ENCODE results near the gene RFC2.
"Not testable (repeated sequence)": the region's sequence is repeated elsewhere in the genome, so short reads cannot be mapped to it uniquely, and the experiment has no call there.

RFC2 gene

GRCh38 chr7:74252893-74253292, 1.3 kb downstream of the RFC2 start:
- no peak for DNase-seq (ENCODE audit: low read depth in 1 of 2, low spot score in 1 of 2)

- DNase-seq (ENCODE audit: low read depth in 1 of 2, low spot score in 1 of 2) = not testable (repeated sequence)
These were observed 5.1 kb downstream of the RFC2 start for GRCh38 chr7:74249058-74249457.

DNA sequence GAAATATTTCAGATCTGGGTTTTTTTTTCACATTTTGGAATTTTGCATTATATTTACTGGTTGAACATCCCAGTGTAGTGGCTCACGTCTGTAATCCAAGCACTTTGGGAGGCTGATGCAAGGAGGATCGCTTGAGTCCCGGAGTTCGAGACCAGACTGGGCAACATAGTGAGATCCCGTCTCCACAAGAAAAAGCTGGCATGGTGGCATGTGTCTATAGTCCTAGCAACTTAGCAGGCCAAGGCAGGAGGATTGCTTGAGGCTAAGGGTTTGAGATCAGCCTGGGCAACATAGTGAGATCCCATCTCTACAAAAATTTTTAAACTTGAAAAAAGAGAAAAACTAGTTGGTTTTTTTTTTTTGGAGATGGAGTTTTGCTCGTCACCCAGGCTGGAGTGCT, 6.0 kb downstream of the RFC2 start:
- DNase-seq (ENCODE audit: low read depth in 1 of 2, low spot score in 1 of 2) = no peak

GRCh38 chr7:74246497-74246896, 7.7 kb downstream of the RFC2 start:
- DNase-seq (ENCODE audit: low read depth in 1 of 2, low spot score in 1 of 2) = no peak

GRCh38 chr7:74242122-74242443, 12.1 kb downstream of the RFC2 start:
- no peak for DNase-seq (ENCODE audit: low read depth in 1 of 2, low spot score in 1 of 2)

GRCh38 chr7:74240482-74240881, 13.7 kb downstream of the RFC2 start:
- no peak for DNase-seq (ENCODE audit: low read depth in 1 of 2, low spot score in 1 of 2)

DNA sequence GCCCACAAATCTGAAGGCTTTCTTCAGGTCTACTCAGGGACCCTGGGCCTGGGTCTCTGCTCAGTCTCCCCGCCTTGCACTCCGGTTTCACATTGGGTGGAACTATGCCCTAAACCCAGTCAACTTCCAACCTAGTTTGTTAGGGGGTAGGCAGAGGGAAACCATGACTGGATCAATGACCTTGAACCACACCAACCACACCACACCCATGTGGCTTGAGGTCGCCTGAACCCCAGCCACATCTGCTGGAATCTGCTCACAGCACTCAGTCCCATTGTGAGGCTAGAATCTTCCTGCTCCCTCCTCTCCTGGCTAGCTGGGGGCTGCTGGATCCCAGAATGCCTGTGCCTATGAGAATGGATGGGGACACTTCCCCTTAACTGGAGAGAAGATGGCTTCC, 17.9 kb downstream of the RFC2 start:
- no peak for DNase-seq (ENCODE audit: low read depth in 1 of 2, low spot score in 1 of 2)

DNA sequence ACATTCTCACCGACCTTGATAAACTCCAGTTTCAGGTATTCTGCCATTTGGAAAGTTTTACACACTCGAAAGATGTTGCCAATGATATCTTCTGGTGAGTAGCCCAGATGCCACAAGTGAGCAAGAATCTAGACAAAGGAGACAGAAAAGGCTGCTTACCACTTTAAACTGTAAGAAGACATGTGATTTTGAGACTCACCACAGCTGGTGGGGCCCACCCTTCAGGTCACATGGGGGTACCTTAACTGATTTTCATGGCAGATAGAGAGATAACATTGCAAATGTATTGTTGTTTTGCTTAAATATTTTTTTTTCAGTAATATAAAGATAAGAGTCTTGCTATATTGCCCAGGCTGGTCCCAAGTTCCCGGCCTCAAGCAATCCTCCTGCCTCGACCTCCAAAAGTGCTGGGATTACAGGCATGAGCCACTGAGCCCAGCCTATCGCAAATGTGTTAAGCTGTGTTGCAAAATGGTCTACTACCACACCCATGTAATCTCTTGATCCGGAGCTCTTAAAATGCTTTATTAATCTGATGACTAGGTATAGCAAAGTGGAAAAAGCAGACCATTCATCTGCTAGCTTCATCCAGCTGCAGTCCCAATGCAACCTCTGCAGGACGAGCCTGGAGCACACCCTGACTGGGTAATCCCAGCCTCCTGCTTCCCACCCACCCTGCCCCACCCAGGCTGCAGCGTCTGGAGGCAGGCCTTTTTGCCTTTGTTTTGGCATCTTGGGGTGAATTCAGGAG, 18.5 kb downstream of the RFC2 start:
- DNase-seq (ENCODE audit: low read depth in 1 of 2, low spot score in 1 of 2) = no peak

DNA sequence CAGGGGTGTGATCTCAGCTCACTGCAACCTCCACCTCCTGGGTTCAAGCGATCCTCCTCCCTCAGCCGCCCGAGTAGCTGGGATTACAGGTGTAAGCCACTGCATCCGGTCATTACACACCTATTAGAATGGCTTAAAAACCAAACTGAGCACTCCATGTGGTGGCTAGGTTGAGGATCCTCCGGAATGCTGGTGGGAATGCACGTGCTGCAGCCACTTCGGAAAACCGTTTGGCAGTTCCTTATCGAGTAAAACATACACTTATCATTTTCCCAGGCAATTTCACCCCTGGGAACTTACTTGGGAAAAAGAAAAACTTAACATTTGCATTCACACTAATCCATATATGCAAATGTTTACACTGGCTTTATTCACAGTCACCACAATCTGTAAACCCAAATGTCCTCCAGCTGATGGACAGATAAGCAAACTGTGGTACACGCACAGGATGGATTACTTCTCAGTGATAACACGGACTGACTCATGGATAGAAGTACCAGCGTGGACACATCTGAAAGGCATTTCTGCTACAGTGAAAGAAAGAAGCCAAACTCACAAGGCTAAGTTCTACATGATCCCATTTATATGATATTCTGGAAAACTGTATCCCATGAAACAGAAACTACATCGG, 20.4 kb downstream of the RFC2 start:
- no peak for DNase-seq (ENCODE audit: low read depth in 1 of 2, low spot score in 1 of 2)

DNA sequence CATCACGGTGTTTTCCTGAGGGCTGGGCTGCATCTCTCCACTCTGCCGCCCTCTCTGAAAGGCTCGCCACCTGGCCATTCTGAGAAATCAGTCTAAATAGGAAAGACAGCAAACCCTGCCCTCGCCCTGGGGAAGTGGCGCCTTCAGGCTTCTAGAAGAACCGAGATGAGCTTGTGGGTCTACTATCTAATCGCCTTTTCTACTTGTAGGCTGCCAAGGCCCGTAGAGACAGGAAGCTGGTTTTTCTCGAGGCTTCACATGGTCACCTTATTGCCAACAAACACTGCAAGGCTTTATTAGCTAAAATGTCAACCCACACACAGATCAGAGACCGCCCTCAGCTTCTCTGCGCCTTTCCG, 23.0 kb downstream of the RFC2 start:
- DNase-seq (ENCODE audit: low read depth in 1 of 2, low spot score in 1 of 2) = no peak

DNA sequence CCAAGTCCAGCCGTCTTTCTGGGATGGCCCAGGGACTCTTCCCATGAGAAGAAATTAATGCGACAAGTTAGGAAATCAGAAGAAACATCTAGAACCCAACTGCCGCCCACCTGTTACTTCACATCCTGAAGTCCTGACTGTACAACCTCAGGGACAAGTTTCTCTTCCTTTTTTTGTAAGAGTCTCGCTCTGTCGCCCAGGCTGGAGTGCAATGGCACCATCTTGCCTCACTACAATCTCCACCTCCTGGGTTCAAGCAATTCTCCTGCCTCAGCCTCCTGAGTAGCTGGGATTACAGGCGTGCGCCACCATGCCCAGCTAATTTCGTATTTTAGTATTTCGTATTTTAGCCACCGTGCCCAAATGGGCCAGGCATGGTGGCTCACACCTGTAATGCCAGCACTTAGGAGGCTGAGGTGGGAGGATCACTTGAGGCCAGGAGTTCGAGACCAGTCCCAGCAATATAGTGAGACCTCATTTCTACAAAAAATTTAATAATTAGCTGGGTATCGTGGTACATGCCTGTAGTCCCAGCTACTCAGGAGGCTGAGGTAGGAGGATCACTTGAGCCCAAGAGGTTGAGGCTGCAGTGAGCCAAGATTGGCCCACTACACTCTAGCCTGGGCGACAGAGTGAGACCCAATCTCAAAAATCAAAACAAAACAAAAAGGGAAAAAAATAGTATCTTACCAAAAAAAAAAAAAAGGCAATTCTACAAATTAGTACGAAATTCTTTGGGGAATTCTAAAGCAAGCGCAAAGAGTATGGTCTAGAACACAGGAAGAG, 23.6 kb downstream of the RFC2 start:
- no peak for DNase-seq (ENCODE audit: low read depth in 1 of 2, low spot score in 1 of 2)

DNA sequence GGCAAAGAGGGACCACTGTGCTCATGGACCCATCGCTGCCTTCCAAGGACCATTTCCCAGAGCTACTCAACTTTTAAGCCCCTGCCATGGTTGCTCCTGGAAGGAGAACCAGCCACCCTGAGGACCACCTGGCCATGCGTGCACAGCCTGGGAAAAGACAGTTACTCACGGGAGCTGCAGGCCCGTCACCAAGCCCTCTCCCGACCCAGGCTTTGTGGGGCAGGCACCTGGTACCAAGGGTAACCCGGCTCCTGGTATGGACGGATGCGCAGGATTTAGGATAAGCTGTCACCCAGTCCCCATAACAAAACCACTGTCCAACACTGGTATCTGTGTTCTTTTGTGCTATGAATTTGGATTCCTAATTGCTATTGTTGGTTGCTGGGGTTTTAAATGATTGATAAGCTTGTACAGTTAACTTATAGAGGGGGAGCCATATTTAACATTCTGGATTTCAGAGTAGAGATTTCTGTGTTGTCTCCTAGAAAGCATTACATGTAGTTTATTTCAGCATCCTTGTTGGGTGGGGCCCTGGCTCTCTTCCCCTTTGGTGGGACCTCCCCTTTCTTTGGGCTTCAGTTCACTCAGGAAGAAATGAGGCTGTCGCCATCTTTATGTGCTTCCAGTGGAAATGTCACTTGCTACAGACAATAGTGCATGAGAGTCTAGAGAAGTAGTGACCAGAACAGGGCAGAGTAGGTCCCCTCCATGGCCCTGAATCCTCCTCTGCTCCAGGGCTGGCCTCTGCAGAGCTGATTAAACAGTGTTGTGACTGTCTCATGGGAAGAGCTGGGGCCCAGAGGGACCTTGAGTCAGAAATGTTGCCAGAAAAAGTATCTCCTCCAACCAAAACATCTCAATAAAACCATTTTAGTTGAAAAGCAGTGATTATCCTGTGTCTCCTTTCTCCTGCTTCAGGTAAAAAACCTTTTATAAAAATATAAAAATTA, 25.0 kb downstream of the RFC2 start:
- DNase-seq (ENCODE audit: low read depth in 1 of 2, low spot score in 1 of 2) = no peak

- DNase-seq (ENCODE audit: low read depth in 1 of 2, low spot score in 1 of 2) = no peak
These were observed 27.6 kb downstream of the RFC2 start for GRCh38 chr7:74226633-74227032.

DNA sequence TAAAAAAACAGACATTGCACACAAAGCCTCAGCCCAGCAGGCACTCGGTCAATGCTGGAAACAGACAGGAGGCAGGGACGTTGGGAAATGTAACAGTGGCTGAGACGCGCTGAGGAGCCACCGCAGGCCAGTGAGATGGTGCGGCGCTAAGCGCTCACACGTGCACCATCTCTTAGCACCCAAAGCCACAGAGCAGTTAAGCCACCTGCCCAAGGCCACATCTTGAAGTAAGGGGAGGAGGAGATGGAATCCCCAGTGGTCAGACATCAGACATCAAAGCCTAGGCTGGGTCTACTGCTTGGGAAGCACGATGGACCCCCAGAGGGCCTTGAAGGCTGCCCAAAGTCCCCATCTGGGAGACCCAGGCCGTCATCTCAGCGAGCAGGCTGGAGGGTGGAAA, 28.8 kb downstream of the RFC2 start:
- no peak for DNase-seq (ENCODE audit: low read depth in 1 of 2, low spot score in 1 of 2)

GRCh38 chr7:74224907-74225306, 29.3 kb downstream of the RFC2 start:
- DNase-seq (ENCODE audit: low read depth in 1 of 2, low spot score in 1 of 2) = not testable (repeated sequence)

GRCh38 chr7:74224511-74224832, 29.7 kb downstream of the RFC2 start:
- no peak for DNase-seq (ENCODE audit: low read depth in 1 of 2, low spot score in 1 of 2)

DNA sequence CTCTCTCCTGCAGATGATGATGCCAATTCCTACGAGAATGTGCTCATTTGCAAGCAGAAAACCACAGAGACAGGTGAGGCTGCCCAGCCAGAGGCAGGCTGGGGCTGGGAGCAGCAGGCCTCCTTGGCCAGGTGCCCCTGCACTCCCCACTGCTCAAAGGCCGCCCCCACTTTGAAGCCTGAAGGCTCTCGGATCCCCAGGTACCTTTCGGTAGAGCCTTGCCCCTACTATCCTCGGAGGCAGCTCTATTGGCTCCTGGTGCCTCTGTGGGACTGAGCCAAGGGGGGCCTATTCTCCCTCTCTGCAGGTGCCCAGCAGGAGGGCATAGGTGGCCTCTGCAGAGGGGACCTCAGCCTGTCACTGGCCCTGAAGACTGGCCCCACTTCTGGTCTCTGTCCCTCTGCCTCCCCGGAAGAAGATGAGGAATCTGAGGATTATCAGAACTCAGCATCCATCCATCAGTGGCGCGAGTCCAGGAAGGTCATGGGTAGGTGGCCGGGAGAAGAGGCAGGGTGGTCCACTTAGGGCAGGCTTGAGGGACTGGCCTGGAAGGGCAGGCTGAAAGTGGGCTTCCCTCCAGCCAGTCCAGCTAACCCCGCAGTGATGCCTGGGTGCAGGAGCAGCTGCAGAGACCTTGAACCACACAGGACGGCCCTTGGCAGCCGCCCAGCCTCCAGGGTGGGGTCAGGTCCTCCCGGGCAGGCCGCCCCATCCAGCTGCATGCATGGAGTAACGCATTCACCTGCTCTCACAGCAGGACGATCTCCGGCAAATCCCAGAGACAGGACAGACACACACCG, 30.3 kb downstream of the RFC2 start:
- no peak for DNase-seq (ENCODE audit: low read depth in 1 of 2, low spot score in 1 of 2)

GRCh38 chr7:74222851-74223710, 31.1 kb downstream of the RFC2 start:
- DNase-seq (ENCODE audit: low read depth in 1 of 2, low spot score in 1 of 2) = no peak

DNA sequence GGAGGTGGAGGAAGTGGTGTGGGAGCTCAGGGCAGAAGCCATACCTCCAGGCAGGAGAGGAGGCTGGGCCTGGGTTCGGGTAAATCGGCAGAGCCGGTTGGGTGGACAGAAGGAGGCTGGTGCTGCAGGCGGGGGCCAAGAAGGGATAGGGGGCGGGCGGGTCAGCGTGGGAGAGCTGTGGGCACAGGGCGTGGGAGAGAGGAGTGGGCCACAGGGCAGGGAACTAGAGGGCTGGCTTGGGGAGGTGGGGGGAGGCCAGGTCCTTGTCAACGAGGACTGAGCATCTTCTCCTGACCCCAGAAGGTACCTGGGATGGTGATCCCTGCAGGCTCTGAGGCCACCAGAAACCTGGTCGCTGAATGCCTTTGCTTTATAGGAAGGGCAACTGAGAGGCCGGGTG, 32.5 kb downstream of the RFC2 start:
- DNase-seq (ENCODE audit: low read depth in 1 of 2, low spot score in 1 of 2) = no peak

DNA sequence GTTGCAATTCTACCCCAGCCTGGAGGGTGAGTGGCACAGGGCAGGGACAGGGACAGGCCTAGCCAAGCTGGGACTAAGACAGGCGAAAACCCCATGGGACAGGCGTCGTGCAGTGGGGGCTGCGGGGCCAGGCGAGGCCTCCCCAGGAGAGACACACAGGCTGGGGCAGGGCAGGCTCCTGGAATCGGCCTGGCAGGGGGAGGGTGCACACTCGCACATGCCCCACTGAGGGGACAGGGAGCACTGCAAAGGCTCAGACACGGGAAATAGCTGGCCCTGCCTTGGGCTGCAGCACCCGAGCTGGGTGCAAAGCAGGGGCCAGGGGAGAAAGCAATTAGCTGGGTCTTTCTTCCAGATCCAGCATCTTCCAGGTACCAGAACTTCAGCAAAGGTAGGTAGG, 34.0 kb downstream of the RFC2 start:
- no peak for DNase-seq (ENCODE audit: low read depth in 1 of 2, low spot score in 1 of 2)

Measured in activated CD4-positive, alpha-beta T cell treated with anti-CD3 and anti-CD28 coated beads, Interleukin-2, amount 50 U/mL, for 24 hours (primary cell).